ENCODE measurements around the gene TOM1L1.

Gene TOM1L1

GRCh38 chr17:54992797-54993639, 92.4 kb downstream of the TOM1L1 start:
- Histone ChIP-seq H3K36me3 (replicated peaks) (peaks cover 3% of the 10 kb centered on the region), H3K9me3 (no peaks in the 10 kb centered on the region), H3K4me1 (no peaks in the 10 kb centered on the region), H3K27me3 (ENCODE audit: low read depth) (no peaks in the 10 kb centered on the region), H3K4me3 (no peak overlapping the region)
- in situ Hi-C loops (cut with MboI; ENCODE audit: low sequenced_read_pairs), result loop anchor here (10.0 to 25.0 kb wide), 2 partner anchors 362 to 519 kb away; partner anchors contain the start of gene SMIM36
- peak in 1 of 2 experiments; percentile 47 for DNase-seq (ENCODE audit: low spot score in 2 of 2)

- H3K4me1 ChIP-seq, result no peaks in the 10 kb centered on the region
- H3K4me3 ChIP-seq, result no peak overlapping the region
- no peaks in the 10 kb centered on the region for H3K9me3 ChIP-seq
- in situ Hi-C loops (cut with MboI; ENCODE audit: low sequenced_read_pairs), result loop anchor here (10.0 to 25.0 kb wide), 2 partner anchors 358 to 516 kb away; partner anchors contain the start of gene SMIM36
- no peak for DNase-seq (ENCODE audit: low spot score in 2 of 2)
- peaks cover 3% of the 10 kb centered on the region for H3K36me3 ChIP-seq (replicated peaks)
- no peaks in the 10 kb centered on the region for H3K27me3 ChIP-seq (ENCODE audit: low read depth)
Measured at GRCh38 chr17:54996441-54996840, 95.8 kb downstream of the TOM1L1 start.

- Histone ChIP-seq H3K36me3 (replicated peaks) (no peaks in the 10 kb centered on the region; the same call in 1 of the 2 replicates), H3K4me1 (no peaks in the 10 kb centered on the region), H3K27me3 (ENCODE audit: low read depth) (no peaks in the 10 kb centered on the region), H3K4me3 (no peak overlapping the region), H3K9me3 (no peaks in the 10 kb centered on the region)
- in situ Hi-C loops (cut with MboI; ENCODE audit: low sequenced_read_pairs), result no loop called here
- DNase-seq (ENCODE audit: low spot score in 2 of 2), result no peak
Measured at GRCh38 chr17:55002458-55002857, 101.8 kb downstream of the TOM1L1 start.

DNA sequence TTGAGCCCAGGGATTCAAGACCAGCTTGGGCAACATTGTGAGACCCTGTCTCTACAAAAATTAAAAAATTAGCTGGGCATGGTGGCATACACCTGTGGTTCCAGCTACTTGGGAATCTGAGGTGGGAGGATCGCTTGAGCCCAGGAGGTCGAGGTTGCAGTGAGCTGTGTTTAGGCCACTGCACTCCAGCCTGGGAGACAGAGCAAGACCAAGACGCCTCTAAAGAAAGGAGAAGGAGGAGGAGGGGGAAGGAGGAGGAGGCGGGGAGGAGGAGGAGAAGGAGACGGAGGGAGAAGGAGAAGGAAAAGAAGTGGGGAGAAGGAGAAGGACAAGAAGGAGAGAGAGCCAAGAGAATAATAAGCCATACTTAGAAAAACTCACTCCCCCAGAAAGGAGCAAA, 103.8 kb downstream of the TOM1L1 start:
- Histone ChIP-seq H3K9me3 (no peaks in the 10 kb centered on the region), H3K4me3 (no peak overlapping the region), H3K27me3 (ENCODE audit: low read depth) (no peaks in the 10 kb centered on the region), H3K36me3 (replicated peaks) (no peaks in the 10 kb centered on the region; the same call in 1 of the 2 replicates), H3K4me1 (no peaks in the 10 kb centered on the region)
- no peak for DNase-seq (ENCODE audit: low spot score in 2 of 2)
- in situ Hi-C loops (cut with MboI; ENCODE audit: low sequenced_read_pairs), result no loop called here

DNA sequence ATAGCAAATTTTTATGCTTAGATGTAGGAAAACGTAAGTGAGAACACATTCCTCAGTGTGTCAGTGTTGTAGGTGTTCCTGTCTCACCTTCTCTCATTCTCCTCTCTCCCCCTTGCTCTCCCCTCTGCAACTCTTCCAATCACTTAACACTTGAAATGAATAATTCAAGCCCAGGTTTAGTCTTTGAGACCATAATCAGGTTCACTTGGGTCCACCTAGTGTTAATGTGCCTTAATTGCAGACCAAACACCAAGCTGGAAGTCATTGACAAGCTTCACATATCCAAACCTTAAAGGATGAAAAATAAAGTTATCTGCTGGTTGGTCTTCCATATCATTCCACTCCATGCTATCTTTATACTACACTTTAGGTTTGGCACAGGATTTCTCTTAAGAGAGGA, 104.9 kb downstream of the TOM1L1 start:
- no peaks in the 10 kb centered on the region; the same call in 1 of the 2 replicates for H3K36me3 ChIP-seq (replicated peaks)
- H3K9me3 ChIP-seq, result no peaks in the 10 kb centered on the region
- in situ Hi-C loops (cut with MboI; ENCODE audit: low sequenced_read_pairs), result no loop called here
- H3K4me3 ChIP-seq, result no peak overlapping the region
- no peaks in the 10 kb centered on the region for H3K27me3 ChIP-seq (ENCODE audit: low read depth)
- peak; percentile 15 to 20 for DNase-seq (ENCODE audit: low spot score in 2 of 2)
- H3K4me1 ChIP-seq, result no peaks in the 10 kb centered on the region
